HepG2 (cell line): ENCODE results near the gene DIP2C. TPM values are rescaled to one million over a fixed set of nuclear protein-coding genes. Genes with fewer than 3 reads are reported as not detected.

ENCODE experiments used
- ATAC-seq: fragments of 200-7000 bp; cut with Tn5 transposase; 3 replicates; pipeline ENCODE4 v1.9.1; 2020; ENCODE audit warnings: mild to moderate bottlenecking, moderate library complexity
- BruUV-seq: library from RNA; stranded (reverse); fragments of 400-500 nt; replicated peaks from 2 replicates; lab custom pipeline; 2021; lab: Mats Ljungman, UMichigan
- CTCF ChIA-PET: fragments of 300-600 bp; formaldehyde crosslinking; extraction: SDS; loops from one replicate; lab custom pipeline; 2021; ENCODE audit warnings: low total read pairs, inconsistent platforms, low intra/inter-chr PET ratio; lab: Yijun Ruan, JAX
- POLR2A ChIA-PET: fragments of 350-600 bp; sonication (Branson Sonifier 250); formaldehyde crosslinking; loops from one replicate; lab custom pipeline; 2020; ENCODE audit warnings: antibody characterized with exemption, inconsistent platforms; lab: Yijun Ruan, JAX
- DNase-seq: peaks from one replicate; pipeline ENCODE4 v3.0.0-alpha.2; 2015; ENCODE audit warnings: low spot score
- FAIRE-seq: peaks from 3 replicates; lab custom pipeline; 2011; peaks lifted over from hg19 to GRCh38; lab: Jason Lieb, UNC
- H2AFZ ChIP-seq: one replicate; pipeline ENCODE4 v1.6.1; 2011; ENCODE audit warnings: low read length, inconsistent platforms
- H3K27ac ChIP-seq: fragments of 300-600 bp; 3 replicates; pipeline ENCODE4 v1.8.0; 2011; ENCODE audit warnings: mixed run types, mild to moderate bottlenecking, mixed read lengths, low read length, inconsistent platforms; ENCODE audit not compliant: insufficient read depth; ENCODE audit errors: extremely low read length
- H3K27me3 ChIP-seq, 2 experiments: fragments of 200-600 bp in 1 of 2; 2 replicates in 1 of 2; 3 replicates in 1 of 2; pipeline versions ENCODE4 v1.6.0 to v1.8.0; 2011; ENCODE audit warnings: low read length in 2 of 2, mild to moderate bottlenecking in 2 of 2, moderate library complexity in 2 of 2, inconsistent platforms in 1 of 2; ENCODE audit not compliant: insufficient read depth in 2 of 2, control insufficient read depth in 1 of 2
- H3K36me3 ChIP-seq, 2 experiments: fragments of 200-600 bp in 1 of 2; replicated peaks in 1 of 2; 2 replicates in 1 of 2; 3 replicates in 1 of 2; pipeline versions ENCODE4 v1.5.1 to v1.8.0; 2011; ENCODE audit warnings: low read length in 2 of 2, inconsistent platforms in 1 of 2; ENCODE audit not compliant: insufficient read depth in 2 of 2, control insufficient read depth in 1 of 2
- H3K4me1 ChIP-seq: 2 replicates; pipeline ENCODE4 v1.5.1; 2012; ENCODE audit warnings: low read length, inconsistent platforms; ENCODE audit not compliant: insufficient read depth
- H3K4me2 ChIP-seq: 2 replicates; pipeline ENCODE4 v1.6.0; 2011; ENCODE audit warnings: low read depth, low read length, inconsistent platforms
- H3K4me3 ChIP-seq, 3 experiments: fragments of 200-600 bp in 1 of 3; sonication (generic), shearing (Covaris generic) in 1 of 3; replicated peaks in 1 of 3; 2 replicates each; pipeline ENCODE4 v1.5.1; 2011 to 2016; ENCODE audit warnings: low read length in 3 of 3, inconsistent platforms in 2 of 3, low read depth in 2 of 3, mild to moderate bottlenecking in 2 of 3, control low read depth in 1 of 3, mixed read lengths in 1 of 3; ENCODE audit not compliant: insufficient read depth in 1 of 3
- H3K79me2 ChIP-seq: one replicate; pipeline ENCODE4 v1.6.1; 2011; ENCODE audit warnings: low read length, inconsistent platforms; ENCODE audit not compliant: insufficient read depth
- H3K9ac ChIP-seq: 2 replicates; pipeline ENCODE4 v1.6.0; 2011; ENCODE audit warnings: mild to moderate bottlenecking, low read depth, low read length, inconsistent platforms; ENCODE audit not compliant: insufficient read depth
- H3K9me3 ChIP-seq: 2 replicates; pipeline ENCODE4 v1.5.1; 2012; ENCODE audit warnings: mild to moderate bottlenecking, low read length
- H4K20me1 ChIP-seq: 2 replicates; pipeline ENCODE4 v1.6.0; 2011; ENCODE audit warnings: inconsistent platforms, mild to moderate bottlenecking, low read length, moderate library complexity; ENCODE audit not compliant: insufficient read depth
- AHR ChIP-seq: IDR thresholded peaks from 2 replicates; pipeline ENCODE4 v1.6.1; 2018; ENCODE audit warnings: missing genetic modification reagents, missing compliant biosample characterization
- AKAP8 ChIP-seq: sonication (generic); formaldehyde crosslinking; IDR thresholded peaks from 2 replicates; pipeline ENCODE4 v1.5.1; 2020; ENCODE audit warnings: mild to moderate bottlenecking, missing genetic modification reagents
- ELF1 ChIP-seq: sonication (generic); formaldehyde crosslinking; IDR thresholded peaks from 2 replicates; pipeline ENCODE4 v1.4.0; 2020; ENCODE audit warnings: missing genetic modification reagents
- ELF4 ChIP-seq: sonication (generic); formaldehyde crosslinking; IDR thresholded peaks from 2 replicates; pipeline ENCODE4 v1.5.0; 2020; ENCODE audit warnings: missing genetic modification reagents, mild to moderate bottlenecking, moderate library complexity, borderline replicate concordance
- HMG20B ChIP-seq: conservative IDR thresholded peaks from 2 replicates; pipeline ENCODE4 v1.6.1; 2016; ENCODE audit warnings: missing genetic modification reagents, missing compliant biosample characterization
- MYNN ChIP-seq: sonication (generic); formaldehyde crosslinking; IDR thresholded peaks from 2 replicates; pipeline ENCODE4 v1.4.0; 2020; ENCODE audit warnings: mild to moderate bottlenecking, low read depth, missing genetic modification reagents
- NR2F6 ChIP-seq, 2 experiments: IDR thresholded peaks; 2 replicates each; pipeline ENCODE4 v1.6.1; 2016; ENCODE audit warnings: antibody characterized with exemption in 1 of 2, mild to moderate bottlenecking in 1 of 2
- PHF21A ChIP-seq: sonication (generic); formaldehyde crosslinking; IDR thresholded peaks from 2 replicates; pipeline ENCODE4 v1.5.0; 2020; ENCODE audit warnings: mild to moderate bottlenecking, missing genetic modification reagents
- POGZ ChIP-seq: sonication (generic); formaldehyde crosslinking; IDR thresholded peaks from 2 replicates; pipeline ENCODE4 v1.4.0; 2020; ENCODE audit warnings: mild to moderate bottlenecking, missing genetic modification reagents
- SOX5 ChIP-seq: IDR thresholded peaks from 2 replicates; pipeline ENCODE4 v1.6.1; 2016; ENCODE audit warnings: borderline replicate concordance
- SYNCRIP ChIP-seq: fragments of 200-400 bp; formaldehyde crosslinking; IDR thresholded peaks from 2 replicates; pipeline ENCODE4 v1.6.1; 2018; ENCODE audit warnings: mild to moderate bottlenecking, low read depth, low read length; ENCODE audit not compliant: insufficient read depth
- ZNF484 ChIP-seq: sonication (generic); formaldehyde crosslinking; IDR thresholded peaks from 2 replicates; pipeline ENCODE4 v1.5.1; 2020; ENCODE audit warnings: mild to moderate bottlenecking, low read depth, missing genetic modification reagents, borderline replicate concordance
- WGBS: methylation state at CpG from one replicate; pipeline ENCODE4 v1.1.6; 2017; ENCODE audit warnings: low lambda C conversion rate; 5-methylcytosine and 5-hydroxymethylcytosine counted together
- in situ Hi-C: cut with HindIII; loops from 2 replicates; pipeline ENCODE4 v1.10.0; 2017; ENCODE audit warnings: low pct_unique_long_range_greater_than_20kb; ENCODE audit not compliant: extremely low pct_ligation_motif_present
- intact Hi-C: fragments of 100-400 bp; cut with micrococcal nuclease; formaldehyde crosslinking; loops from one replicate; pipeline ENCODE4 v1.10.0; 2022; ENCODE audit not compliant: unreplicated experiment
- polyA plus RNA-seq, 8 experiments: library from polyadenylated mRNA; depleted of rRNA in 3 of 8; stranded (reverse) in 7 of 8; unstranded in 1 of 8; fragments of >200 nt; fragmentation: Illumina TruSeq in 4 of 8; extraction: Trizol in 4 of 8; gene quantifications; 2 replicates each; pipeline versions ENCODE4 v1.2.1 to v1.2.3, GENCODE V29; 2011 to 2016; ENCODE audit warnings: low read depth in 4 of 8, missing spikeins in 1 of 8, mixed read lengths in 1 of 8; ENCODE audit not compliant: insufficient read depth in 1 of 8
- total RNA-seq, 5 experiments: library from RNA; depleted of rRNA; stranded (reverse); fragments of >200 nt; fragmentation: Illumina TruSeq; extraction: Trizol; gene quantifications; 2 replicates each; pipeline ENCODE4 v1.2.3, GENCODE V29; 2016; ENCODE audit warnings: low read depth in 1 of 5
- TF ChIP-seq, protein P1 (sequence below): IDR thresholded peaks from 2 replicates; pipeline ENCODE4 v1.4.0; 2020; ENCODE audit warnings: mild to moderate bottlenecking, missing genetic modification reagents

DIP2C gene
- total and polyA plus RNA-seq, 2 of the 13 experiments (the other 11 are each of a cell fraction or from before 2014, with no cell fraction given) = 2.2 to 2.7 TPM

DNA sequence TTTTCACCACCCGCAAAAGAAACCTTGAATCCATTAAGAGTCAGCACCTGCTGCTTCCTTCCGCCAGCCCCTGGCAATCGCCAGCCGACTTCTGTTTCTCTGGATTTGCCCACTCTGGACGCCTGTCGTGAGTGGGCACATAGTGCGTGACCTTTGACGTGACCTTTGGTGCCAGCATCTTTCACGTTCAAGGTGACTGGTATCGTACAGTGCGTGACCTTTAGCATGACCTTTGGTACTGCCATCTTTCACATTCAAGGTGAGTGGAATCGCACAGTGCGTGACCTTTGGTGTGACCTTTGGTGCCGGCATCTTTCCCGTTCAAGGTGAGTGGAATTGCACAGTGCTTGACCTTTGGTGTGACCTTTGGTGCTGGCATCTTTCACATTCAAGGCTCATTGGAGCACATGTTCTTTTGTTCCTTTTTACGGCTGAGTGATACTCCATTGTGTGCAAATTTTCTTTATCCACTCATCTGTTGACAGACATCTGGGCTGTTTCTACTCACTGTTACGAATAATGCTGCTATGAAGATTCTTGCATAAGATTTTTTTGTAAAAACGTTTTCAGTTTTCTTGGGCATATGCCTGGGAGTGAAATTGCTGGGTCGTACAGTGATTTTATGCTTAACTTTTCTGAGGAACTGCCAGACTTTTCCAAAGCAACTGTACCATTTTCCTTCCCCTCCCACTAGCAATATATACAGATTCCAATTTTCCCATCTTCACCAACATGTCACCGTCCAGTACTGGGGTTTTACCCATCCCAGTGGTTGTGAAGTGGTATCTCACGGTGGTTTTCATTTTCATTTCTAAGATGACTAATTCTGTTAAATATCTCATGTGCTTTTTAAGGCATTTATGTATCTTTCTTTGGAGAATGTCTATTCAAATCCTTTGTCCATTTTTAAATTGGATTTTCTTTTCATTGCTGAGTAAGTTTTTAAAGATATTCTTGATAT is 145.3 kb downstream of the DIP2C start:
- Histone ChIP-seq H3K36me3 (no peaks in the 10 kb centered on the region), H3K27ac (no peak overlapping the region)
- ATAC-seq = no peak
- POLR2A ChIA-PET = no interaction called here
- WGBS = 86% methylated on average over 19 of the region's 21 CpGs
- TF ChIP-seq NR2F6 (IDR thresholded peaks at IDR 0.05) (peak; percentile 58; the same call in 1 of the 2 replicates), NR2F6 (CRISPR knock-in tag; IDR thresholded peaks at IDR 0.05) (no peak), HMG20B (CRISPR knock-in tag) (no peak), MYNN (CRISPR knock-in tag) (no peak)
- TF ChIP-seq, all 625 proteins: peak for 1
- no peaks in the 10 kb centered on the region for H4K20me1 ChIP-seq
- no peaks in the 10 kb centered on the region for H3K9me3 ChIP-seq
- H3K79me2 ChIP-seq = no peaks in the 10 kb centered on the region
- FAIRE-seq (no peak), DNase-seq (no peak)
- no peak overlapping the region for H3K9ac ChIP-seq
- H3K4me2 ChIP-seq = no peak overlapping the region
- H3K4me3 ChIP-seq = no peak overlapping the region
- in situ Hi-C loops = no loop called here
- H2AFZ ChIP-seq = no peak overlapping the region
- CTCF ChIA-PET = no interaction called here
- peaks cover 12% of the 10 kb centered on the region for H3K4me1 ChIP-seq
- no peaks in the 10 kb centered on the region for H3K27me3 ChIP-seq
- no TSS peak for BruUV-seq
- intact Hi-C loops = no loop called here

DNA sequence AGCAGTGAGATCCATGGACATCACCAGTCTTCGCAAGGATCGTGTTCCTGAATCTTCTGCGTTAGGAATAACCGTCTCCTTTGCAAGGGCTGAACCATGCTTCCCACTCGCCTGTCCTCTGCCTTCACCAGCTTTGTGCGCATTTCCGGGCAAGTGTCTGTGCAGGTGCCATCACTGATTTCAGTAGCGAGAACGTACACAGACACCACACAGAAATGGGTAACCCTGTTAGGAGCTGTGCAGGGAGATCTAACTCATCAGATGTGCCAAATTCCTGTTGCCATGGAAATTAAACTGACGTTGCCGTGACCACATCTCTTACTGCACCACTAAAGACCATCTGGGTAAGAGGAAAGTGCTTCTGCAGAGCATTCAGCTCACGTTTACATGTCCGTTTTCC is 146.3 kb downstream of the DIP2C start:
- Histone ChIP-seq H3K36me3 (no peaks in the 10 kb centered on the region), H3K4me1 (peaks cover 12% of the 10 kb centered on the region), H4K20me1 (no peaks in the 10 kb centered on the region), H3K4me3 (no peak overlapping the region), H2AFZ (no peak overlapping the region), H3K27me3 (no peaks in the 10 kb centered on the region), H3K4me2 (no peak overlapping the region), H3K27ac (no peak overlapping the region), H3K9me3 (no peaks in the 10 kb centered on the region), H3K9ac (no peak overlapping the region), H3K79me2 (no peaks in the 10 kb centered on the region)
- in situ Hi-C loops = no loop called here
- ATAC-seq = no peak
- BruUV-seq = no TSS peak
- ChIA-PET CTCF (no interaction called here), POLR2A (no interaction called here)
- DNase-seq = no peak
- TF ChIP-seq, protein P1, sequence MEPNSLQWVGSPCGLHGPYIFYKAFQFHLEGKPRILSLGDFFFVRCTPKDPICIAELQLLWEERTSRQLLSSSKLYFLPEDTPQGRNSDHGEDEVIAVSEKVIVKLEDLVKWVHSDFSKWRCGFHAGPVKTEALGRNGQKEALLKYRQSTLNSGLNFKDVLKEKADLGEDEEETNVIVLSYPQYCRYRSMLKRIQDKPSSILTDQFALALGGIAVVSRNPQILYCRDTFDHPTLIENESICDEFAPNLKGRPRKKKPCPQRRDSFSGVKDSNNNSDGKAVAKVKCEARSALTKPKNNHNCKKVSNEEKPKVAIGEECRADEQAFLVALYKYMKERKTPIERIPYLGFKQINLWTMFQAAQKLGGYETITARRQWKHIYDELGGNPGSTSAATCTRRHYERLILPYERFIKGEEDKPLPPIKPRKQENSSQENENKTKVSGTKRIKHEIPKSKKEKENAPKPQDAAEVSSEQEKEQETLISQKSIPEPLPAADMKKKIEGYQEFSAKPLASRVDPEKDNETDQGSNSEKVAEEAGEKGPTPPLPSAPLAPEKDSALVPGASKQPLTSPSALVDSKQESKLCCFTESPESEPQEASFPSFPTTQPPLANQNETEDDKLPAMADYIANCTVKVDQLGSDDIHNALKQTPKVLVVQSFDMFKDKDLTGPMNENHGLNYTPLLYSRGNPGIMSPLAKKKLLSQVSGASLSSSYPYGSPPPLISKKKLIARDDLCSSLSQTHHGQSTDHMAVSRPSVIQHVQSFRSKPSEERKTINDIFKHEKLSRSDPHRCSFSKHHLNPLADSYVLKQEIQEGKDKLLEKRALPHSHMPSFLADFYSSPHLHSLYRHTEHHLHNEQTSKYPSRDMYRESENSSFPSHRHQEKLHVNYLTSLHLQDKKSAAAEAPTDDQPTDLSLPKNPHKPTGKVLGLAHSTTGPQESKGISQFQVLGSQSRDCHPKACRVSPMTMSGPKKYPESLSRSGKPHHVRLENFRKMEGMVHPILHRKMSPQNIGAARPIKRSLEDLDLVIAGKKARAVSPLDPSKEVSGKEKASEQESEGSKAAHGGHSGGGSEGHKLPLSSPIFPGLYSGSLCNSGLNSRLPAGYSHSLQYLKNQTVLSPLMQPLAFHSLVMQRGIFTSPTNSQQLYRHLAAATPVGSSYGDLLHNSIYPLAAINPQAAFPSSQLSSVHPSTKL (CRISPR knock-in tag) = no peak
- TF ChIP-seq ELF1 (CRISPR knock-in tag) = no peak
- no peak for TF ChIP-seq ELF4 (CRISPR knock-in tag)
- TF ChIP-seq AKAP8 = no peak
- no peak for TF ChIP-seq SOX5 (CRISPR knock-in tag)
- no peak for TF ChIP-seq ZNF484
- TF ChIP-seq AHR (CRISPR knock-in tag) = no peak
- TF ChIP-seq POGZ (CRISPR knock-in tag) = no peak
- TF ChIP-seq PHF21A (CRISPR knock-in tag) = no peak
- no peak for TF ChIP-seq SYNCRIP
- no peak for FAIRE-seq
- 93% methylated on average over 13 of the region's 13 CpGs for WGBS
- intact Hi-C loops = no loop called here
